RCC 7860 (cell line): ENCODE data around the gene BNIP3.

Source experiments
- DNase-seq: peaks from one replicate; pipeline ENCODE4 v3.0.0-alpha.2; 2015; ENCODE audit warnings: low spot score
- FAIRE-seq: peaks from 2 replicates; lab custom pipeline; 2012; peaks lifted over from hg19 to GRCh38; lab: Jason Lieb, UNC

The BNIP3 gene, protein sequence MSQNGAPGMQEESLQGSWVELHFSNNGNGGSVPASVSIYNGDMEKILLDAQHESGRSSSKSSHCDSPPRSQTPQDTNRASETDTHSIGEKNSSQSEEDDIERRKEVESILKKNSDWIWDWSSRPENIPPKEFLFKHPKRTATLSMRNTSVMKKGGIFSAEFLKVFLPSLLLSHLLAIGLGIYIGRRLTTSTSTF

DNA sequence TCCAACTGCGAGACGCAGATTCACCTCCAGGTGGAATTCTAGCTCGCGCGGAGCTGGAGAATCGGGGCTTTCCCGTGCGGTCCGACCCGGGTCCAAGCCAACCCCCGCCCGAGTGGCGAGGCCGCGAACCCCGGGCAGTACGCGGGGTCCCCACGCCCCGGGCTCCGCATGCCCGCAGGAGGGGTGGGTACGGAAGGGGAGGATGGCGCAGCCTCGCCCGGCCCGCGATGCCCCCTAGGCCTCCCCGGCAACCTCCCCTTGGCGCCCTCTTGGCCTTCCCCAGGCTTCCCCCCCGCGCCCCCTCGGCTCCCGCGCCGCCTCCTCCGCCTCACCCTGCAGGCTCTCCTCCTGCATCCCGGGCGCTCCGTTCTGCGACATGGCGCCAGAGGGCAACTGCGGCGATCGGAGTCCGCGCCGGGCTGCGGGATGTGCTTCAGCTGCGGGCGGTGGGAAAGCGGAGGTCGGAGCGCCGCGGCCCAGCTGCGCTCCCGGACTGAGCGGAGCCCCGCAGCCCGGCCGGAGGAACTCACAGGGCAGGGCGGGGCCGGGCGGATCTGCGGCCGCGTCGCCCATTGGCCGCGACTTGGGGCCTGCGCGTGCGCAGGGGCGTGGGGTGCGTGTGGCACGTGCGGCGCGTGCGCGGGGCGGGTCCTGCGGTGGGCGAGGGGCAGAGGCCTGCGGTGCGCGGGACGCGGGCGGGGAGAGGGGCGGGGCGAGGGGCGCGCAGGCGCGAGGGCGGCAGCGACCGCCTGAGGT, at the start of gene BNIP3:
BNIP3 (minus strand) TSS at position 495 of the 756 bp plus-strand sequence; CDS start at position 378, 117 bp downstream.
- FAIRE-seq (no peak), DNase-seq (peak; percentile 79)

DNA sequence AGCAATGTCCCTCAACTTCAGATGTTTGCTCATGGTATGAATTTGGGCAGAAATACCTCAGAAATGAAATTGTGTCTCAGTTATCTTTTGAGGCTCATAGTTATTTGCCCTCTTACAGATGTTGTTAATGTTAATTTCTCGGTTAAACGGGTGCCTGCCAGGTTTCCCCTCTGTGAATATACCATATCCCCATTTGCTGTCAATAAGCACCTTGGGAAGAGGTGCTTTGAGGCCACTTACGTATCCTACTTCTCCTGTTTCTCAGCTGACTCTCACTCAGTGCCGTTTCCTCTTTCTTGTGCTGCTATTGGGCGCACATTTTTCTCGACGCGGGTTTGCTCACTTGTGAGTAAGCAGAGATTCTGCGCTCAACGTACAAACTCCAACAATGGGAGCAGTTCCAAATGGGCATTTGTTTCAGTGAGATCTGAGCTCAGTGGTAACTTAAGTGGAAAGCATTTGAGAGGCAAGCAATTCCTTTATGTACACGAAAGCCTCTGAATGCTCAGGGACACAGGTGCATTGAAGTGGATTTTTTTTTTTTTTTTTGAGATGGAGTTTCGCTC, 49.3 kb upstream of the BNIP3 start:
- FAIRE-seq, result no peak
- no peak for DNase-seq

DNA sequence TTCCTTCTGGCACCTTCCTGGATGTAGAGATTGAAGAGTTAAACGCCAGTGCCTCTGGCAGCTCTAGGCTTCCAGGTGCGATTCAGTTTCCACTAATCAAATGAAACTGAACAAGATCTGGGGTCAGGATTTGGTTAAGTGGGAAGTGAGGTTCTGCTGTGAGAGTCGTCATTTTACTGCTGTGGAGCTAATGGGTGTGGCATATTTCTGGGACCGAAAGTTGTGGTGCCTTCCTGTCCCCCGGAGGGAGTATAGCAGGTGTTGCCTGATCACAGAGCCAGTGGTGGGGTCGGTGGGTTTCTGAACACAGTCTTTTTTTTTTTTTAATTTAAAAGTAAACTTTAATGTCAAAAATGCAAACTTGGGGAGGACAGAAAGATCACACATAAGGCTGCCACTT, 47.0 kb upstream of the BNIP3 start:
- no peak for FAIRE-seq
- DNase-seq, result no peak

DNA sequence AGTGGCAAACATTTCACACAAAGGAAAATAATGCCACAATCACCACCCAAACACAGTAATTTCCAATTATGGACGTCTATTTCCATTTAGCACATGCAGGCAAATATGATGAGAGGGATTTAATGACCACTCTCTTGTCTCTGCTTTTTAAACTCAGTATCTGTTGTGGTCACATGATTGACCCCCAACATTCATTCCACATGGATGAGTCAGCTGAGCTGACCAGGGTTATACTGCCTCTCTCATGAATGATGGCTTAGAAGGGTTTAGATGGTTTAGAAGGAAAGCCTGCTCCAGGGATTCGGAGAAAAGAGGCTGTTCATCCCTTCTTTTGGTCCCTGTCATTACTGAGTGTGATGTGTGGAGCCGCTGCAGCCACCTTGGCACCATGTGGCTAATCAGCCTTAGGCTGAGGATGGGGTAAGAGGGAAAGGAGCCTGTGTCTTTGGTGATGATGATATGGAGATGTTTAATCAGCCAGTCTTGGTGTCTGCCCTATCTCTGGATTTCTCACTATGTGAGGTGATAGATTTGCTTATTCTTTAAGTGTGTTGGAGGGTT, 45.8 kb upstream of the BNIP3 start:
- FAIRE-seq (no peak), DNase-seq (peak; percentile 26)

GRCh38 chr10:132023092-132023811, 41.5 kb upstream of the BNIP3 start:
- FAIRE-seq (no peak), DNase-seq (peak; percentile 33)

DNA sequence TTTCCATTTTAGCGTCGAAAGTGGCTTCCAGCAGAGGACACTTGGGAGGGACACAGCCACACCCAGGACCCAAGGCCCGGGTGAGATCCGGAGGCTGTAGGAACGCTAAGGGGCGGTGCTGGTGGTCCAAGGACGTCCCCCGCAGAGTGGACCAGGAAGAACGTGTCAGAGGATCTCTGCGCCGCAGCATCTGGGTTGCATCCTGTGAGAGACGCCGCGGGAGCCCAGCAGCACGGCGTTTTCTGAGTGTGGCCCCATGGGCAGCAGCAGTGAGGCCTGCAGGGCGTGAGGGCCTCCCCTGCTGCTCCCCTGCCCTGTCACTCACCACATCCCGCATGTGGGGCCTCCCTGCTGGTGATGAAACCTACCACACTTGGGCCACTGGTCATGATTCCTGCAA, 40.5 kb upstream of the BNIP3 start:
- DNase-seq (no peak), FAIRE-seq (no peak)

GRCh38 chr10:132021504-132022143, 39.9 kb upstream of the BNIP3 start:
- FAIRE-seq, result no peak
- DNase-seq, result no peak

GRCh38 chr10:132021046-132021445, 39.3 kb upstream of the BNIP3 start:
- no peak for DNase-seq
- FAIRE-seq, result no peak

DNA sequence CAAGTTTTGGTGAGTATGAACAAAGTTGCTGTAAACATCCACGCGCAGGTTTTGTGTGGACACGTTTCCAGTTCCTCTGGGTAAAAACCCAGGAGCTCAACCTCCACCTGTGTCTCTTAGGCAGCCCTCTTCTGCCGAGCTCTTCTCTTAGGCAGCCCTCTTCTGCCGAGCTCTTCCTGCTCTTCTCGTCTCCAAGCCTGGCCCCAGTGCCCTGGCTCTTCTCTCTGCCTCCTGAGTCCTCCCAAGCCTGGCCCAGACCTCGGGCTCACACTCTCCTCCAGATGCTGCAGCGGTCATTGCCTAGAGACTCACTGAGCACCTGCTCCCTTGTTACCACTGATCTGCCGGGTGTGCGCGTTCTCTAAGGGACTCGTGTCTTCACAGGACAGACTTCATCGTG, 38.7 kb upstream of the BNIP3 start:
- DNase-seq (no peak), FAIRE-seq (no peak)

DNA sequence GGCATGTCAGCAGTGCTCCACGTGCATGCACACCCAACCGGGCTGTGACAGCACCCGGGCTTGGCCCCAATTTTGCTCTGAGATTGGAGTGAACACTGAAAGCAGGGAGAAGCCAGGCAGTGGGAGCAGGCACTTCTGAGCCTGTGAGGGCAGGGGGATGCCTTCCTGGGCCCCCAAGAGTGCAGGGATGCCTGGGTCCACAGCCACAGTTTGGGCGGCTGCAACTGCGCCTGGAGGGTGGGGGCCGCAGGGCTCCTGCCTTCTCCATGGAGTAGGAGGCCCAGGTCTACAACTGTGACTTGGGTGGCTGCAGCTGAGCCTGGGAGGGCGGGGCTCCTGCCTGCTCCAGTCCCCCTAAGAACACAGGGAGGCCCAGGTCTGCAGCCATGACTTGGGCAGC, 37.6 kb upstream of the BNIP3 start:
- FAIRE-seq (no peak), DNase-seq (no peak)

DNA sequence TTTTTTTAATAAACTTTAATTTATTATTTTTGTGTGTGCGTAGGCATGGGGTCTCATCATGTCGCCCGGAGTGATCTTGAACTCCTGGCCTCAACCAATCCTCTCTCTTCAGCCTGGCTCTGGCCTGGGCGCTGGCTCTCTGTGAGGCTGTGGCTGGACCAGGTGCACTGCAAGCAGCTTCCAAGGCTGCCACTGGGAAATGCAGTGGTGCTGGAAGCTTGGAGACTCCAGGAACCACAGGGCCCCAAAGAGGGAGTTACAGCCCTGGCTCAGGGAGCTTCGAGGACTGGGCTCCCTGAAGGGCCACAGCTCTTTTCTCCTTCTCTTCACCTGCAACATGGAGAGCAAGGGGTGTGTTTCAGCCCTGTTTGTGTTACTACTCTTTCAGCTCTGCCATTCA, 36.7 kb upstream of the BNIP3 start:
- FAIRE-seq (no peak), DNase-seq (no peak)

GRCh38 chr10:132016514-132016913, 34.8 kb upstream of the BNIP3 start:
- DNase-seq, result no peak
- FAIRE-seq, result no peak

DNA sequence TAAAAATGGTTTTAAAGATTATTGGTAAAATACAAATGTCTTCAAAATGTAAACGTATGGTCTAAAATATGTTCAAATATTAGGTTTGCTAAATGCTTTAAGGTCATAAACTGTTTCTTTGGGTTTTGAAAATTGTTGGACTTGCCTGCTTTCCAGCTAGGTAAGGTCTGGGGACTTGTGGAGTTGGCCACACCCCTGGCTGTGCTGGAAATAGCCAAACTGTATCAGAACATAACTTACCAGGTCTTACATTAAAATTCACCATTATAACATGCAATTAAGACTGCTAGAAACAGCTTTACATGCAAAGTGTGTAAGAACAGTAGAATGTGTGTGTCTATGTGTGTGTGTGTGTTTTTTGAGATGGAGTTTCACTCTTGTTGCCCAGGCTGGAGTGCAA, 29.7 kb upstream of the BNIP3 start:
- FAIRE-seq (no peak), DNase-seq (no peak)

- DNase-seq, result no peak
- FAIRE-seq, result no peak
These were observed 29.3 kb upstream of the BNIP3 start for GRCh38 chr10:132011024-132011423.

DNA sequence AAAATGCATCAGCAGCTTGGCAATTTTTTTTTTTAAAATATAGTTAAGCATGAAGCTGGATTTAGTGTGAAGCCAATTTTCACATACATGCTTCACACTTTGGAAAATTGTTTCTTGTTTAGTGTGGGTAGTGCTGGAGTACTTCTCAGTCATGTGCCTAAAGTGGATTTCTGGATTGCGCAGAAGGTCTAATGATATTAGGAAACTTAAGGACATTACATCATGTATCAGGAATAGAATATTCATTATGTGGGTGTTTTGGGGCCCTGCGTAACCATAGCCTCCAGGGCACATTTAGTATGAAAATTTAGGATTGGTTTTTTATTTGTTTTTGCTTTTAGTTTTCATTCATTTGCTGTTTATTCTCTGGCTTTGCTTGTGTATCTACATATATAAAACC, 28.8 kb upstream of the BNIP3 start:
- FAIRE-seq (no peak), DNase-seq (no peak)

GRCh38 chr10:132009575-132009974, 27.9 kb upstream of the BNIP3 start:
- no peak for FAIRE-seq
- DNase-seq, result no peak

- DNase-seq, result no peak
- FAIRE-seq, result no peak
These were observed 26.0 kb upstream of the BNIP3 start for GRCh38 chr10:132007681-132008080.

- no peak for DNase-seq
These were observed 25.2 kb upstream of the BNIP3 start for GRCh38 chr10:132006966-132007365.

DNA sequence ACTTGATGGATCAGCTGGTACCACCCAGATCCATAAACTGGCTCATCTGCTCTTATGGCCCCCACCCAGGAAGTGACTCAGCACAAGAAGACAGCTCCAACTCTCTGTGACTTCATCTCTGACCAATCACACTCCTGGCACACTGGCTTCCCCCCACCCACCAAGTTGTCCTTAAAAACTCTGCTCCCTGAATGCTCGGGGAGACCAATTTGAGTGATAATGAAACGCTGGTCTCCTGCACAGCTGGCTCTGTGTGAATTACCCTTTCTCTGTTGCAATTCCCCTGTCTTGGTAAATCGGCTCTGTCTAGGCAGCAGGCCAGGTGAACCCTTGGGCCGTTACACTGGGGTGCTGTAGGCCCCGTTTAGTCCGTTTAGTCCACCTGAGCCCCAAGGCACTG, 23.4 kb upstream of the BNIP3 start:
- no peak for FAIRE-seq

More at GRCh38 chr10:132006966-132007365, 25.2 kb upstream of the BNIP3 start:
- FAIRE-seq, result no peak

GRCh38 chr10:132004052-132004451, 22.3 kb upstream of the BNIP3 start:
- DNase-seq (no peak), FAIRE-seq (no peak)

More for the DNA sequence above, 23.4 kb upstream of the BNIP3 start:
- DNase-seq, result no peak
